ENCODE data around the gene RAVER1. TPM values are rescaled to one million over a fixed set of nuclear protein-coding genes. Genes with fewer than 3 reads are reported as not detected.

Gene RAVER1
- total and polyA plus RNA-seq, 9 of the 15 experiments (the other 6 are each of a cell fraction or from before 2014, with no cell fraction given), result 0.06 to 113 (median 7.0) TPM

DNA sequence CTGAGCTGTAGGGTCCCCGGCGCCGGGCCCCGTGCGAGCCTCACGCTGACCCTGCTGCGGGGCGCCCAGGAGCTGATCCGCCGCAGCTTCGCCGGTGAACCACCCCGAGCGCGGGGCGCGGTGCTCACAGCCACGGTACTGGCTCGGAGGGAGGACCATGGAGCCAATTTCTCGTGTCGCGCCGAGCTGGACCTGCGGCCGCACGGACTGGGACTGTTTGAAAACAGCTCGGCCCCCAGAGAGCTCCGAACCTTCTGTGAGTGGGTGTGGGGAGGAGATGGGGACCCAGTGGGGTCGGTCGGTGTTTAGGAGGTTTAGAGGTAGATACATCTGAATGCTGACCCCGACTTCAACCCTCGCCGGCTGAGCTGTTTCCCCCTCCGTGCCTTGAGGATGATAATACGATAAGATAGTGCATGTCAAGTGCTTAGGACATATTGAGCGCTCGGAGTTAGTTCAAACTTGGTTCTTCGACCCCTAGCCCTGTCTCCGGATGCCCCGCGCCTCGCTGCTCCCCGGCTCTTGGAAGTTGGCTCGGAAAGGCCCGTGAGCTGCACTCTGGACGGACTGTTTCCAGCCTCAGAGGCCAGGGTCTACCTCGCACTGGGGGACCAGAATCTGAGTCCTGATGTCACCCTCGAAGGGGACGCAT, 41.6 kb downstream of the RAVER1 start (continued):
- TF ChIP-seq, protein P1, sequence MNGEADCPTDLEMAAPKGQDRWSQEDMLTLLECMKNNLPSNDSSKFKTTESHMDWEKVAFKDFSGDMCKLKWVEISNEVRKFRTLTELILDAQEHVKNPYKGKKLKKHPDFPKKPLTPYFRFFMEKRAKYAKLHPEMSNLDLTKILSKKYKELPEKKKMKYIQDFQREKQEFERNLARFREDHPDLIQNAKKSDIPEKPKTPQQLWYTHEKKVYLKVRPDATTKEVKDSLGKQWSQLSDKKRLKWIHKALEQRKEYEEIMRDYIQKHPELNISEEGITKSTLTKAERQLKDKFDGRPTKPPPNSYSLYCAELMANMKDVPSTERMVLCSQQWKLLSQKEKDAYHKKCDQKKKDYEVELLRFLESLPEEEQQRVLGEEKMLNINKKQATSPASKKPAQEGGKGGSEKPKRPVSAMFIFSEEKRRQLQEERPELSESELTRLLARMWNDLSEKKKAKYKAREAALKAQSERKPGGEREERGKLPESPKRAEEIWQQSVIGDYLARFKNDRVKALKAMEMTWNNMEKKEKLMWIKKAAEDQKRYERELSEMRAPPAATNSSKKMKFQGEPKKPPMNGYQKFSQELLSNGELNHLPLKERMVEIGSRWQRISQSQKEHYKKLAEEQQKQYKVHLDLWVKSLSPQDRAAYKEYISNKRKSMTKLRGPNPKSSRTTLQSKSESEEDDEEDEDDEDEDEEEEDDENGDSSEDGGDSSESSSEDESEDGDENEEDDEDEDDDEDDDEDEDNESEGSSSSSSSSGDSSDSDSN (IDR thresholded peaks at IDR 0.05; ENCODE audit: borderline replicate concordance in 1 of 2, low read depth in 2 of 2, low read length in 2 of 2), result peak in 1 of 2 experiments; percentile 60; a peak in 1 of 4 replicates
- TF ChIP-seq ZFX (CRISPR knock-in tag; IDR thresholded peaks at IDR 0.05), result peak; percentile 47
- TF ChIP-seq, protein P2, sequence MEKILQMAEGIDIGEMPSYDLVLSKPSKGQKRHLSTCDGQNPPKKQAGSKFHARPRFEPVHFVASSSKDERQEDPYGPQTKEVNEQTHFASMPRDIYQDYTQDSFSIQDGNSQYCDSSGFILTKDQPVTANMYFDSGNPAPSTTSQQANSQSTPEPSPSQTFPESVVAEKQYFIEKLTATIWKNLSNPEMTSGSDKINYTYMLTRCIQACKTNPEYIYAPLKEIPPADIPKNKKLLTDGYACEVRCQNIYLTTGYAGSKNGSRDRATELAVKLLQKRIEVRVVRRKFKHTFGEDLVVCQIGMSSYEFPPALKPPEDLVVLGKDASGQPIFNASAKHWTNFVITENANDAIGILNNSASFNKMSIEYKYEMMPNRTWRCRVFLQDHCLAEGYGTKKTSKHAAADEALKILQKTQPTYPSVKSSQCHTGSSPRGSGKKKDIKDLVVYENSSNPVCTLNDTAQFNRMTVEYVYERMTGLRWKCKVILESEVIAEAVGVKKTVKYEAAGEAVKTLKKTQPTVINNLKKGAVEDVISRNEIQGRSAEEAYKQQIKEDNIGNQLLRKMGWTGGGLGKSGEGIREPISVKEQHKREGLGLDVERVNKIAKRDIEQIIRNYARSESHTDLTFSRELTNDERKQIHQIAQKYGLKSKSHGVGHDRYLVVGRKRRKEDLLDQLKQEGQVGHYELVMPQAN (IDR thresholded peaks at IDR 0.05; ENCODE audit: borderline replicate concordance), result 0 out of 2 replicates have a peak, but pooled peaks have one; percentile 12

Measured in K562 (cell line).